Liver (tissue), 9 donors: ENCODE data around the gene TFDP2. TPM values are rescaled to one million over a fixed set of nuclear protein-coding genes. Genes with fewer than 3 reads are reported as not detected.

Source experiments
- DNase-seq: peaks from one replicate; pipeline ENCODE4 v3.0.0-alpha.2; 2017; ENCODE audit warnings: low spot score
- H3K27ac ChIP-seq, 2 donors: one replicate each; pipeline ENCODE4 v1.7.0; 2013; ENCODE audit warnings: inconsistent platforms in 2 of 2, low read length in 2 of 2, control low read depth in 1 of 2, low read depth in 1 of 2, mild to moderate bottlenecking in 1 of 2
- H3K27me3 ChIP-seq, 4 donors: one replicate each; pipeline versions ENCODE4 v1.6.1 to v1.7.0; 2013; ENCODE audit warnings: low read length in 3 of 4, inconsistent platforms in 1 of 4, mild to moderate bottlenecking in 1 of 4, moderate library complexity in 1 of 4; ENCODE audit not compliant: control insufficient read depth in 4 of 4, insufficient read depth in 4 of 4
- H3K36me3 ChIP-seq, 4 donors: one replicate each; pipeline versions ENCODE4 v1.6.1 to v1.7.0; 2013; ENCODE audit warnings: low read length in 3 of 4, mild to moderate bottlenecking in 3 of 4, low read depth in 1 of 4, moderate library complexity in 1 of 4; ENCODE audit not compliant: control insufficient read depth in 4 of 4, insufficient read depth in 3 of 4
- H3K4me1 ChIP-seq, 4 donors: one replicate each; pipeline versions ENCODE4 v1.6.1 to v1.7.0; 2013; ENCODE audit warnings: low read length in 3 of 4, mild to moderate bottlenecking in 3 of 4, moderate library complexity in 1 of 4; ENCODE audit not compliant: control insufficient read depth in 4 of 4, insufficient read depth in 4 of 4
- H3K4me3 ChIP-seq, 3 donors: one replicate each; pipeline versions ENCODE4 v1.6.1 to v1.7.0; 2013; ENCODE audit warnings: low read length in 3 of 3, control low read depth in 1 of 3, low read depth in 1 of 3, mild to moderate bottlenecking in 1 of 3
- H3K9ac ChIP-seq, 2 donors: one replicate each; pipeline ENCODE4 v1.7.0; 2013; ENCODE audit warnings: low read length in 2 of 2, mild to moderate bottlenecking in 2 of 2, moderate library complexity in 2 of 2, control low read depth in 1 of 2, low read depth in 1 of 2
- H3K9me3 ChIP-seq, 4 donors: one replicate each; pipeline versions ENCODE4 v1.6.1 to v1.7.0; 2013; ENCODE audit warnings: low read length in 3 of 4; ENCODE audit not compliant: control insufficient read depth in 4 of 4
- CTCF ChIP-seq: fragments of 150-350 bp; IDR thresholded peaks from 2 replicates; pipeline ENCODE4 v1.5.1; 2017; ENCODE audit warnings: improper control_type of control experiment, low read depth, low read length; ENCODE audit not compliant: missing input control
- EGR1 ChIP-seq, 2 donors: IDR thresholded peaks; 2 replicates each; pipeline ENCODE4 v1.6.1; 2016 to 2018; ENCODE audit warnings: antibody characterized with exemption in 2 of 2, low read depth in 2 of 2
- FOXA1 ChIP-seq: IDR thresholded peaks from 2 replicates; pipeline ENCODE4 v1.6.1; 2016; ENCODE audit warnings: antibody characterized with exemption
- FOXA2 ChIP-seq: IDR thresholded peaks from 2 replicates; pipeline ENCODE4 v1.6.1; 2016; ENCODE audit warnings: antibody characterized with exemption
- GABPA ChIP-seq, 2 donors: IDR thresholded peaks in 1 of 2; conservative IDR thresholded peaks in 1 of 2; 2 replicates each; pipeline ENCODE4 v1.6.1; 2016; ENCODE audit warnings: antibody characterized with exemption in 2 of 2, mild to moderate bottlenecking in 1 of 2, moderate library complexity in 1 of 2
- HNF4A ChIP-seq, 2 donors: conservative IDR thresholded peaks; 2 replicates each; pipeline ENCODE4 v1.6.1; 2016; ENCODE audit warnings: antibody characterized with exemption in 2 of 2, mild to moderate bottlenecking in 2 of 2
- HNF4G ChIP-seq: IDR thresholded peaks from 2 replicates; pipeline ENCODE4 v1.6.1; 2016; ENCODE audit warnings: antibody characterized with exemption
- NR2F2 ChIP-seq: IDR thresholded peaks from 2 replicates; pipeline ENCODE4 v1.6.1; 2016; ENCODE audit warnings: antibody characterized with exemption
- RAD21 ChIP-seq, 2 donors: IDR thresholded peaks; 2 replicates each; pipeline ENCODE4 v1.6.1; 2016; ENCODE audit warnings: antibody characterized with exemption in 2 of 2, mild to moderate bottlenecking in 2 of 2
- RXRA ChIP-seq, 2 donors: IDR thresholded peaks; 2 replicates each; pipeline ENCODE4 v1.6.1; 2017 to 2018; ENCODE audit warnings: antibody characterized with exemption in 2 of 2, mild to moderate bottlenecking in 1 of 2
- SP1 ChIP-seq: IDR thresholded peaks from 2 replicates; pipeline ENCODE4 v1.6.1; 2018; ENCODE audit warnings: antibody characterized with exemption, mild to moderate bottlenecking
- TAF1 ChIP-seq: conservative IDR thresholded peaks from 2 replicates; pipeline ENCODE4 v1.6.1; 2016; ENCODE audit warnings: antibody characterized with exemption, mild to moderate bottlenecking
- YY1 ChIP-seq: IDR thresholded peaks from 2 replicates; pipeline ENCODE4 v1.6.1; 2016; ENCODE audit warnings: antibody characterized with exemption, mild to moderate bottlenecking
- WGBS: extraction: QIAGEN DNeasy Blood & Tissue Kit; methylation state at CpG from one replicate; pipeline ENCODE4 v1.1.7; 2013; 5-methylcytosine and 5-hydroxymethylcytosine counted together
- polyA plus RNA-seq, 2 donors: library from polyadenylated mRNA; stranded (reverse) in 1 of 2; unstranded in 1 of 2; fragments of 200-250 nt in 1 of 2; fragments of >200 nt in 1 of 2; fragmentation: Nextera tagmentation in 1 of 2; extraction: Ambion mirVana in 1 of 2; gene quantifications; one replicate each; pipeline versions ENCODE4 v1.2.1 to v1.2.3, GENCODE V29; 2013 to 2015
- total RNA-seq, 2 donors: library from RNA; depleted of rRNA; stranded (reverse); fragments of >200 nt; gene quantifications; one replicate each; pipeline ENCODE4 v1.2.3, GENCODE V29; 2014
- TF ChIP-seq, protein P1 (sequence below): IDR thresholded peaks from 2 replicates; pipeline ENCODE4 v1.6.1; 2016; ENCODE audit warnings: antibody characterized with exemption, mild to moderate bottlenecking
- TF ChIP-seq, protein P2 (sequence below): IDR thresholded peaks from 2 replicates; pipeline ENCODE4 v1.6.1; 2016; ENCODE audit warnings: antibody characterized with exemption
- TF ChIP-seq, protein P3 (sequence below): IDR thresholded peaks from 2 replicates; pipeline ENCODE4 v1.6.1; 2016; ENCODE audit warnings: antibody characterized with exemption
- TF ChIP-seq, protein P4 (sequence below): IDR thresholded peaks from 2 replicates; pipeline ENCODE4 v1.6.1; 2016; ENCODE audit warnings: antibody characterized with exemption
- donor health status: healthy.
- donor health status: healthy.
- donor health status: healthy.
- donor health status: healthy.
- donor health status: healthy.

The TFDP2 gene
- total and polyA plus RNA-seq, 4 donors, result 8.0 to 52.0 (median 29.7) TPM

- 96% methylated on average over 10 of the region's 10 CpGs for WGBS
- no peak for TF ChIP-seq FOXA2
- TF ChIP-seq, protein P1, sequence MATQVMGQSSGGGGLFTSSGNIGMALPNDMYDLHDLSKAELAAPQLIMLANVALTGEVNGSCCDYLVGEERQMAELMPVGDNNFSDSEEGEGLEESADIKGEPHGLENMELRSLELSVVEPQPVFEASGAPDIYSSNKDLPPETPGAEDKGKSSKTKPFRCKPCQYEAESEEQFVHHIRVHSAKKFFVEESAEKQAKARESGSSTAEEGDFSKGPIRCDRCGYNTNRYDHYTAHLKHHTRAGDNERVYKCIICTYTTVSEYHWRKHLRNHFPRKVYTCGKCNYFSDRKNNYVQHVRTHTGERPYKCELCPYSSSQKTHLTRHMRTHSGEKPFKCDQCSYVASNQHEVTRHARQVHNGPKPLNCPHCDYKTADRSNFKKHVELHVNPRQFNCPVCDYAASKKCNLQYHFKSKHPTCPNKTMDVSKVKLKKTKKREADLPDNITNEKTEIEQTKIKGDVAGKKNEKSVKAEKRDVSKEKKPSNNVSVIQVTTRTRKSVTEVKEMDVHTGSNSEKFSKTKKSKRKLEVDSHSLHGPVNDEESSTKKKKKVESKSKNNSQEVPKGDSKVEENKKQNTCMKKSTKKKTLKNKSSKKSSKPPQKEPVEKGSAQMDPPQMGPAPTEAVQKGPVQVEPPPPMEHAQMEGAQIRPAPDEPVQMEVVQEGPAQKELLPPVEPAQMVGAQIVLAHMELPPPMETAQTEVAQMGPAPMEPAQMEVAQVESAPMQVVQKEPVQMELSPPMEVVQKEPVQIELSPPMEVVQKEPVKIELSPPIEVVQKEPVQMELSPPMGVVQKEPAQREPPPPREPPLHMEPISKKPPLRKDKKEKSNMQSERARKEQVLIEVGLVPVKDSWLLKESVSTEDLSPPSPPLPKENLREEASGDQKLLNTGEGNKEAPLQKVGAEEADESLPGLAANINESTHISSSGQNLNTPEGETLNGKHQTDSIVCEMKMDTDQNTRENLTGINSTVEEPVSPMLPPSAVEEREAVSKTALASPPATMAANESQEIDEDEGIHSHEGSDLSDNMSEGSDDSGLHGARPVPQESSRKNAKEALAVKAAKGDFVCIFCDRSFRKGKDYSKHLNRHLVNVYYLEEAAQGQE, result no peak
- TF ChIP-seq SP1, result no peak
- TF ChIP-seq HNF4G, result no peak
- H3K4me1 ChIP-seq, result no peaks in the 10 kb centered on the region
- no peaks in the 10 kb centered on the region for H3K27me3 ChIP-seq
- H3K4me3 ChIP-seq, result no peak overlapping the region
- DNase-seq, result no peak
- no peaks in the 10 kb centered on the region for H3K9me3 ChIP-seq
- no peak overlapping the region for H3K9ac ChIP-seq
- no peak overlapping the region for H3K27ac ChIP-seq
- peaks cover 4 to 15% (median 6%) of the 10 kb centered on the region in 4 donors for H3K36me3 ChIP-seq
Measured at GRCh38 chr3:141949399-141949798, 199.9 kb downstream of the TFDP2 start.

DNA sequence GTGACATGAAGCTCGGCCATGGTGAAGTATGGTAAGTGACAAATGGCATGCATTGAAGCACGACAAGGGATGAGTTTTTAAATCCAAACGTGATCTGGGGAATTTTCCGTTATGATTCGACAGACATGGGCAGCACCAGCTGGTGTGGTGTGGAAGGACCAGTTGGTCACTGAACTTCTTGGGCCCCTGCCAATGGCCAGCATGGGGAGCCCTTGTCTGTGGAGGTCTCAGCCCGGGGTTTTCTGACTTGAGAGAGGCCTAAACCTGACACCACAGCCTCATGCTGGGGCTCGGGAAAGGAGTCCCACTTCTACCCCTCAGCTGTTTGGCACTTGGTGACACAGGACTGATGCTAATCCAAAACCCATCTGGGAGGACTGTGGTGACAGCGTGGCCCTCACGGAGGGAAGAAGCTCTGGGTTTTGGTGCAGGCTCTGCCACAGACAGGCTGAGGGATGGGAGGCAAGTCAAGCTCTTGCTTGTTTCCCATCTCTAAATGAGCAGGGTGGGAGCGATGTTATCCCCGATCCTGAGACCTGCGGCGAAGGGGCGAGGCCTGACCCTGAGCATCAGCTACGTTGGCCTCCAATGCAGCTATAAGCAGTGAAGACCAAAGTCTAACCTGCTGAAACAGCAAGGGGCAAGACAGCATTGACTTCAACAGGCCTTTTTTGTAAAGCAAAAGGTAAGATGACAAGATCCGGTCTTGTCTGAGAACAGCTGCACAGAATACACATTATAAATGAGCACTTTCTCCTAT is 203.4 kb downstream of the TFDP2 start:
- Histone ChIP-seq H3K4me3 (no peak overlapping the region), H3K27ac (no peak overlapping the region)
- DNase-seq, result no peak

More for the DNA sequence above, 203.4 kb downstream of the TFDP2 start:
- WGBS, result 93% methylated on average over 16 of the region's 16 CpGs
- Histone ChIP-seq H3K9ac (no peak overlapping the region), H3K36me3 (peaks cover 0 to 3% (median 0%) of the 10 kb centered on the region in 4 donors), H3K4me1 (no peaks in the 10 kb centered on the region), H3K9me3 (no peaks in the 10 kb centered on the region), H3K27me3 (no peaks in the 10 kb centered on the region)
- TF ChIP-seq TAF1 (no peak), GABPA (IDR thresholded peaks at IDR 0.05 in 1 of 2, conservative IDR thresholded peaks at IDR 0.05 in 1 of 2) (no peak), FOXA2 (no peak), YY1 (no peak), EGR1 (IDR thresholded peaks at IDR 0.05; ENCODE audit: low read depth in 2 of 2) (no peak), NR2F2 (no peak), FOXA1 (no peak), RXRA (IDR thresholded peaks at IDR 0.05) (no peak), HNF4A (conservative IDR thresholded peaks at IDR 0.05) (no peak), RAD21 (IDR thresholded peaks at IDR 0.05) (no peak), CTCF (no peak), HNF4G (no peak)
- TF ChIP-seq, protein P2, sequence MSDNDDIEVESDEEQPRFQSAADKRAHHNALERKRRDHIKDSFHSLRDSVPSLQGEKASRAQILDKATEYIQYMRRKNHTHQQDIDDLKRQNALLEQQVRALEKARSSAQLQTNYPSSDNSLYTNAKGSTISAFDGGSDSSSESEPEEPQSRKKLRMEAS, result no peak
- TF ChIP-seq, protein P1, result no peak
- TF ChIP-seq, protein P3, sequence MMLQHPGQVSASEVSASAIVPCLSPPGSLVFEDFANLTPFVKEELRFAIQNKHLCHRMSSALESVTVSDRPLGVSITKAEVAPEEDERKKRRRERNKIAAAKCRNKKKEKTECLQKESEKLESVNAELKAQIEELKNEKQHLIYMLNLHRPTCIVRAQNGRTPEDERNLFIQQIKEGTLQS, result no peak
- TF ChIP-seq, protein P4, sequence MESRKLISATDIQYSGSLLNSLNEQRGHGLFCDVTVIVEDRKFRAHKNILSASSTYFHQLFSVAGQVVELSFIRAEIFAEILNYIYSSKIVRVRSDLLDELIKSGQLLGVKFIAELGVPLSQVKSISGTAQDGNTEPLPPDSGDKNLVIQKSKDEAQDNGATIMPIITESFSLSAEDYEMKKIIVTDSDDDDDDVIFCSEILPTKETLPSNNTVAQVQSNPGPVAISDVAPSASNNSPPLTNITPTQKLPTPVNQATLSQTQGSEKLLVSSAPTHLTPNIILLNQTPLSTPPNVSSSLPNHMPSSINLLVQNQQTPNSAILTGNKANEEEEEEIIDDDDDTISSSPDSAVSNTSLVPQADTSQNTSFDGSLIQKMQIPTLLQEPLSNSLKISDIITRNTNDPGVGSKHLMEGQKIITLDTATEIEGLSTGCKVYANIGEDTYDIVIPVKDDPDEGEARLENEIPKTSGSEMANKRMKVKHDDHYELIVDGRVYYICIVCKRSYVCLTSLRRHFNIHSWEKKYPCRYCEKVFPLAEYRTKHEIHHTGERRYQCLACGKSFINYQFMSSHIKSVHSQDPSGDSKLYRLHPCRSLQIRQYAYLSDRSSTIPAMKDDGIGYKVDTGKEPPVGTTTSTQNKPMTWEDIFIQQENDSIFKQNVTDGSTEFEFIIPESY, result no peak
